Activated T-helper 1 cell treated with anti-CD3 and anti-CD28 coated beads, Interleukin-12 subunit alpha, Interleukin-12 subunit beta, Interleukin-2, Interleukin-4 antibody, amounts not matched to agents 30 ng/mL and 10 ng/mL and 1 ng/mL, durations not matched to agents 14 hours and 24 hours and 36 hours (primary cell): ENCODE results near the gene ODAD2. TPM values are rescaled to one million over a fixed set of nuclear protein-coding genes. Genes with fewer than 3 reads are reported as not detected.

ENCODE experiments used
- DNase-seq: peaks from one replicate; pipeline ENCODE4 v3.0.0; 2021; ENCODE audit warnings: low spot score
- H3K27ac Mint-ChIP-seq: one replicate; pipeline ENCODE4 v1.8.0; 2021; ENCODE audit warnings: mild to moderate bottlenecking, mixed read lengths
- H3K27me3 Mint-ChIP-seq: one replicate; pipeline ENCODE4 v1.8.0; 2022; ENCODE audit warnings: mild to moderate bottlenecking, moderate library complexity, mixed read lengths; ENCODE audit not compliant: insufficient read depth
- H3K36me3 Mint-ChIP-seq: one replicate; pipeline ENCODE4 v1.8.0; 2021; ENCODE audit warnings: low read depth, mixed read lengths
- H3K4me1 Mint-ChIP-seq: one replicate; pipeline ENCODE4 v1.8.0; 2021; ENCODE audit warnings: low read depth, mixed read lengths
- H3K4me3 Mint-ChIP-seq: one replicate; pipeline ENCODE4 v1.8.0; 2021; ENCODE audit warnings: mild to moderate bottlenecking, moderate library complexity, mixed read lengths
- H3K9me3 Mint-ChIP-seq: one replicate; pipeline ENCODE4 v1.8.0; 2021; ENCODE audit warnings: mixed read lengths
- intact Hi-C: fragments of 100-400 bp; cut with micrococcal nuclease; formaldehyde crosslinking; loops from one replicate; pipeline ENCODE4 v1.15.1; 2024
- total RNA-seq: library from RNA; stranded (reverse); gene quantifications from 2 replicates; pipeline ENCODE4 v1.2.3, GENCODE V29; 2022

ODAD2 gene
- total RNA-seq, 1 donor from 2014 or later = not detected

DNA sequence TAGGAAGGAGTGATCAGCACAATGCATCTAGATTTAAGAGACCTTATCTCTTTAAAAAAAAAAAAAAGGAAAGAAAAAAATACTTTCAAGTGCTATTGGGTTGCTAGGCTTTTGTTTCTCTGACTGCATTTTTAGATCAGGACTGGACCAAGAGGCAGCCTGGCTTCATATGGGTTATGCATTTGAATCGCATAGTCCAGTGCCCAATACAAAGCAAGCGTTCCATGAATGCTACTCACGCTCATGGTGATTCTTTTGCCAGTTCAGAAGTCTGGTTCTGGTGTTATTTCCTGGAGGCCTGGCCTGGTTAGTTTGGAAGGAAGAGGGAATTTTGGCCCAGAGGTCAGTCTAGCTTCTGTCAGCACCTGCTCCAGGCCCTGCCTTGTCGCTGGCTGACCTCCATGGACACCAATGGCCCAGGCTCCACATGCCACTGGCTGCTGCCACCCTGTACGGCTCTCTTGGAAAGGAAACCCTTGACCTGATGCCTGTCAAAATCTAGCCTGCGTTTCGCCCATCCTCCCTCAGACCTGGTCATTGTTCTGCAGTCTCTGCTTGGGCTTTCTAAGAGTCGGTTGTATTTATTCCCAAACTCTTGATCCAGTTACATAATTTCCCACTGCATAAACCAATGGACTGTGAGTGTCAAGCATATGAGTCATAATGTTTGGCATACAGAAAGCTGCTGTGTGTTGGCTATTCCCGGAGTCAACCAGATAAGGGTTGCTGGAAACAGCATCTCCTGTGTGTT is 178.9 kb downstream of the ODAD2 start:
- Mint-ChIP-seq H3K4me3 (no peak overlapping the region), H3K36me3 (no peaks in the 10 kb centered on the region), H3K27me3 (peaks cover 2% of the 10 kb centered on the region), H3K4me1 (no peaks in the 10 kb centered on the region), H3K27ac (no peak overlapping the region), H3K9me3 (no peaks in the 10 kb centered on the region)
- intact Hi-C loops = no loop called here
- no peak for DNase-seq

DNA sequence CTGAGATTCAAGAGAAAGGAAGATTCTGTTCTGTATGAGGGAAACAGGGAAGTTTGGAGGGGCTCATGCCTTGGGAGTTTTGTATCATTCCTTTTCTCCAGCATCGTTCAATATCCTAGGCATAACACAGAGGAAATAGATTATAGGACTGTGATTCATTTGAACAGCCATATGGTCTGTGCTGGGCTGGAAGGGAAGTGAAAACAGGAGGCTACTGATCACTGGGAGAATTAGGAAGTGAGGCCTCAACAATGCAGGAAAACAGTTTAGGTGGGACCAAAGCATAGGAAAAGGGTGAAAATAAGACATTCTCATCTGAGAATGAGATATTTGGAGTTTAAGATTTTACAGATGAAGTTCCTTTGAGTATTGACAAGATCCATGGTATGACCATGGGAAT is 182.6 kb downstream of the ODAD2 start:
- Mint-ChIP-seq H3K4me3 (no peak overlapping the region), H3K36me3 (no peaks in the 10 kb centered on the region), H3K4me1 (no peaks in the 10 kb centered on the region), H3K27me3 (peaks cover 2% of the 10 kb centered on the region), H3K27ac (no peak overlapping the region), H3K9me3 (no peaks in the 10 kb centered on the region)
- DNase-seq = no peak
- intact Hi-C loops = no loop called here

DNA sequence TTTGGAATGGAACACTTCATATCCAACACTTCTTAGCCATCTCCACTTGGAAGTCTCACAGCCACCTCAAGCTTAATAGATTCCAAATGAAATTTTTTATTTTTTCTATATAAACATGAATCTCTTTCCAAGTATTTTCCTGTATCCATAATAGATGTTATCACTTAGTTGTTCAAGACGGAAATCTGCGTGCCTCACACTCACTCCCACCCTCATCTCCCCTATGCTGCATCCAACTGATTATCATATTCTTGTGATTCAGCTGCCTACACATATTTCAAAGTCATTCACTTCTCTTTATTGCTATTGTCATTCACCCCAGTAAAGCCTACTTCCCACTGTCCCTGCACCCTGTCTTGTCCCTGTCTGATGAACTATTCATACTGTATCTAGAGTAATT is 183.0 kb downstream of the ODAD2 start:
- Mint-ChIP-seq H3K27me3 (peaks cover 2% of the 10 kb centered on the region), H3K4me1 (no peaks in the 10 kb centered on the region), H3K4me3 (no peak overlapping the region), H3K36me3 (no peaks in the 10 kb centered on the region), H3K9me3 (no peaks in the 10 kb centered on the region), H3K27ac (no peak overlapping the region)
- DNase-seq = no peak
- intact Hi-C loops = no loop called here

DNA sequence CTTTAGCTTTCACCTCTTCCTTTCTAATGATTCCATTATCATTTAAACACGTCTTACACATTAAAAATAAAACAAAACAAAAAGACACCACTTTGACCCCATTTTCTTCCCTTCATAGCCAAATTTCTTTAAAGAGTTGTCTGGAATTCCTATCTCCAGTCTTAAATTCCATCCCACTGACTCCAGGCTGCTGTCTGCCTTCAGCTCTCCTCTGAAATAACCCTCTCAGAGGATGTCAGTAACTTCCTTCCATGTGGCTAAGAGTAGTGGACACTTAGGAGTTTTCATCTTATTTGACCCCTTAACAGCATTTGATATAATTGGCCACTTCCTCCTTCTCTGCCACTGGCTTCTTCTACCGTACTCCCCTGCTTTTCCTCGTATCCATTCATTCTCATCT is 183.6 kb downstream of the ODAD2 start:
- no peak overlapping the region for H3K27ac Mint-ChIP-seq

DNA sequence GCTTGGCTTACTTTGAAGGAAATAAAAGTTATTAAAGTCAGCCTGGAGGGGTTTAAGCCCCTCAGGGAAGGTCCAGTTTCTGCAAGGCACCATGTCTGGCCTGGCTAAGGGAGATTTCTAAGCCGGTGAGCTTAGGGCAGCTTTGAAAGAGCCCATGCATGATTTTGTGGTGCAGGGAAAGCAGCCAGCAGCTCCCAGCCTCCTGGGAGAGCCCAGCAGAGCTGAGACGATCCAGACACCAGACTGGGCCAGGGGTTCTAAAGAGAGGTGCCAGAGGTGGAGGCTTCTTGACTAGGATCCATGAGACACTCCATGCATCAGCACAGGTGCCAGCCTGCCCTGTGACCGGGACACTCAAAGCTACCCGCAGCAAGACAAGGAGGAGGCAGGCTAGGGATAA is 193.7 kb downstream of the ODAD2 start:
- no peaks in the 10 kb centered on the region for H3K4me1 Mint-ChIP-seq
- peaks cover 2% of the 10 kb centered on the region for H3K27me3 Mint-ChIP-seq
- intact Hi-C loops = no loop called here
- no peak overlapping the region for H3K4me3 Mint-ChIP-seq
- H3K36me3 Mint-ChIP-seq = no peaks in the 10 kb centered on the region
- no peak overlapping the region for H3K27ac Mint-ChIP-seq
- no peaks in the 10 kb centered on the region for H3K9me3 Mint-ChIP-seq
- no peak for DNase-seq

More for the DNA sequence above, 183.6 kb downstream of the ODAD2 start:
- H3K27me3 Mint-ChIP-seq = peaks cover 4% of the 10 kb centered on the region
- H3K4me3 Mint-ChIP-seq = no peak overlapping the region
- H3K4me1 Mint-ChIP-seq = no peaks in the 10 kb centered on the region
- DNase-seq = no peak
- no peaks in the 10 kb centered on the region for H3K9me3 Mint-ChIP-seq
- intact Hi-C loops = no loop called here
- no peaks in the 10 kb centered on the region for H3K36me3 Mint-ChIP-seq

DNA sequence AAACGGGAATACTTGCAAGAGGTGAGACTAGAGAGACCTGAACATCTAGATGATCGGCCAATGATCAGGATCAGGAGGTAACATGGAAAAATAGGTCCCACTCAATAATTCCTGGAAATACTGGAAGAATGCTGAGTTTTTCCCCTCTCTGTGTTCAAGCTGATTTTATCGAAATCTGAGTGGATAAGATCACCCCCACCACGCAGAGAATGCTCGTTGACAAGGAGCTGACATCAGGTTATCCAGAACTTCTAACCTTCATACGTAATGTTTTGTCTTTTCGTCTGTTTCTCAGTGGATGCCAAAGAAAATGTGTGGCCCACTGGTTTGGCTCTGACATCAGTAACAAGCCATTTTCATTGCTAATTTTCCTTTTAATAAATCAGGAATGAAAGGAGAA is 194.7 kb downstream of the ODAD2 start:
- Mint-ChIP-seq H3K4me1 (no peaks in the 10 kb centered on the region), H3K27ac (no peak overlapping the region), H3K9me3 (no peaks in the 10 kb centered on the region), H3K27me3 (peaks cover 2% of the 10 kb centered on the region), H3K36me3 (no peaks in the 10 kb centered on the region), H3K4me3 (no peak overlapping the region)
- no peak for DNase-seq
- intact Hi-C loops = no loop called here

DNA sequence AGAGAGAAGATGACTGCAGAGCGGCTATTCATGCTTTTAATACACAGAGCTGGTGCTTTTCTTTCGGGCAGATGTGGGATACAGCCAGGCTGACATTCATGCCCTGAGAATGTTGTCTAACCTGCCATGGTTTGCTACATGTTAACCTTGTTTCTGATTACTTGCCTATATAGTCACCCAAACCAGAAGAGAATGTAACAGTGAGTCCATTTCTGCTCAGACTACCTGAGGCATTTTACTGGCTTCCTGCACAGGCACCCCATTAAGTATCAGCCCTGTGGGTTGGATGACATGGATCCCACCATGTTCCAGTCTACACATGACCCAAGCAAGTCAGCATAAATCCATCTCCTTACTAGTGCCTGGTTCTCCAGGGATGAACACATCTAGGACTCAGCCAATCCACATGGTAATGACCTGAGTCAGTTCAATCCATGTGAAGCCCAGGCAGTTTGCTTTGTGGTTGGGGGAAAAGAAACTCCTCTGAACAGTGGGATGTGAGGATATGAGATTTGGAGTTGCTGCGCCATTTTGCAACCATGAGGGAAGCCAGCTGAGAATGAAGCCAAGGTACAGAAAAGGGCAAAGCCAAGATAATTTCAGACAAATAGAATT is 197.6 kb downstream of the ODAD2 start:
- Mint-ChIP-seq H3K36me3 (no peaks in the 10 kb centered on the region), H3K4me1 (no peaks in the 10 kb centered on the region), H3K27me3 (peaks cover 3% of the 10 kb centered on the region), H3K27ac (no peak overlapping the region), H3K9me3 (no peaks in the 10 kb centered on the region), H3K4me3 (no peak overlapping the region)
- no peak for DNase-seq
- intact Hi-C loops = no loop called here

DNA sequence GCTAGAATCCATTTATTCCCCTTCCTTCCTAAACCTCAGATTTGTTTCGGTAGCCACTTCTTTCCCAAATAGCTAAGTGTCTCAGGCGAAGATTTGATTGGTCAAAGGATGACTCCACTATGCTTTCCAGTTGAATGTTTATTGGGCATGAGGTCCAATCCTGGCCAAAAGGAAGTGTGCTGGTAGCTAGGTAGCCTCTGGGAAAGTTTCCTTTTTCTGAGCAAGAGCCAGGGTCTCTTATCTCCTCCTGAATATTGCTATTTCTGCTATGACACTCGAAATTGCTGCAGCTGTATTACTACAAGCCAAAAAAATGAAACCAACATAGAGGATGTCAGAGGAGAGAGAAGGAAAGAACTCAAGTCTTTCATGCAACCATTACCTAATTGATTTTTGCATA is 199.8 kb downstream of the ODAD2 start:
- H3K9me3 Mint-ChIP-seq = no peaks in the 10 kb centered on the region
- H3K4me1 Mint-ChIP-seq = no peaks in the 10 kb centered on the region
- peaks cover 9% of the 10 kb centered on the region for H3K27me3 Mint-ChIP-seq
- no peak overlapping the region for H3K27ac Mint-ChIP-seq
- H3K4me3 Mint-ChIP-seq = no peak overlapping the region
- DNase-seq = no peak
- H3K36me3 Mint-ChIP-seq = no peaks in the 10 kb centered on the region
- intact Hi-C loops = no loop called here

DNA sequence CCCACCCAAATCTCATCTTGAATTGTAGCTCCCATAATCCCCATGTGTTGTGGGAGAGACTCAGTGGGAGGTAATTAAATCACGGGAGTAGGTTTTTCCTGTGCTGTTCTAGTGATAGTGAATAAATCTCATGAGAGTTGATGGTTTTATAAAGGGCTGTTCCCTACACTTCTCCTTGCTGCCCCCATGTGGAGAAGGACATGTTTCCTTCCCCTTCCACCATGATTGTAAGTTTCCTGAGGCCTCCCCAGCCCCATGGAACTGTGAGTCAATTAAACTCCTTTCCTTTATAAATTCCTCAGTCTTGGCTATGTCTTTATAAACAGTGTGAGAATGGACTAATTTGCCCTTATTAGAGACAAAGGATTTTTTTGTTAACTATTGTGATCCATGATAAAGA is 204.7 kb downstream of the ODAD2 start:
- no peak overlapping the region for H3K27ac Mint-ChIP-seq
- no peaks in the 10 kb centered on the region for H3K4me1 Mint-ChIP-seq
- H3K27me3 Mint-ChIP-seq = peaks cover 13% of the 10 kb centered on the region
- no peaks in the 10 kb centered on the region for H3K36me3 Mint-ChIP-seq
- H3K9me3 Mint-ChIP-seq = no peaks in the 10 kb centered on the region
- intact Hi-C loops = no loop called here
- H3K4me3 Mint-ChIP-seq = no peak overlapping the region
- DNase-seq = no peak

DNA sequence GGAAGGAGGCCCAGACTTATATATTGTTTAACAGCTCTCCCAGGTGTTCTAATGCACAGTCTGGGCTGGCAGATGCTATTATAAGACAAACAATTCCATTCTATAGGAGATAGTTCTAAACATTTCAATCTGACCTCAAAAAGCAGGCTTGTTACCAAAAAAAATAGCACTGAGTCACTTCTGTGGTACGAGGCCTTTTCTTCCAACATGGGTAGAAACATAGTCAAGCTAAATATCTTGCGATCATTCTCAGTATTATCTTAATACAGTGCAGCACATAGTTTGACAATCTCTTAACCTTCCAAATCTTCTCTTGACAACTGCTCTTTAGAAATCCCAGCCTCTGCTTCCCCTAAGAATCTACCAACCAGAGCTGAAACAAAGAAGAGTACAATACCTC is 206.7 kb downstream of the ODAD2 start:
- Mint-ChIP-seq H3K4me1 (no peaks in the 10 kb centered on the region), H3K27ac (no peak overlapping the region), H3K36me3 (no peaks in the 10 kb centered on the region), H3K9me3 (no peaks in the 10 kb centered on the region), H3K4me3 (no peak overlapping the region), H3K27me3 (peaks cover 13% of the 10 kb centered on the region)
- DNase-seq = no peak
- intact Hi-C loops = no loop called here

DNA sequence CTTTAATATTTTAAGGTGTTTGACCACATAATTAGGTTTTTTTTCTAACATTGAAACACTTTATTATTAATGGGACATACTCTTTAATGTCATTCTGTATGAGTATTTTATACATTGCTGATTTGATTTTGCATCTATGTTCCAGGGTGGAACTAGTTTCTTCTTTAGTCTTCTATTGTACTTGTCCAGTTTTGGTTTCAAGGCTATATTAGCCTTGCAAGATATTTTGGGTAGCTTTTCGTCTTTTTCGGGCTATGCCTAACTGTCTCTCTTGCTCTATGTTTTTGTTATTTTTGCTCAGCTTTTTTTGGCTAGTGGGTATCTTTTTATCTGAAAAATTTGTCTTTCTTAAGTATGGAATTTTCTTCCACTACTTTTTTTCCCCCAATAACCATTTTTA is 214.6 kb downstream of the ODAD2 start:
- H3K9me3 Mint-ChIP-seq = no peaks in the 10 kb centered on the region
- no peak overlapping the region for H3K27ac Mint-ChIP-seq
- intact Hi-C loops = no loop called here
- no peak overlapping the region for H3K4me3 Mint-ChIP-seq
- H3K36me3 Mint-ChIP-seq = no peaks in the 10 kb centered on the region
- no peak for DNase-seq
- peaks cover 5% of the 10 kb centered on the region for H3K27me3 Mint-ChIP-seq
- H3K4me1 Mint-ChIP-seq = no peaks in the 10 kb centered on the region

DNA sequence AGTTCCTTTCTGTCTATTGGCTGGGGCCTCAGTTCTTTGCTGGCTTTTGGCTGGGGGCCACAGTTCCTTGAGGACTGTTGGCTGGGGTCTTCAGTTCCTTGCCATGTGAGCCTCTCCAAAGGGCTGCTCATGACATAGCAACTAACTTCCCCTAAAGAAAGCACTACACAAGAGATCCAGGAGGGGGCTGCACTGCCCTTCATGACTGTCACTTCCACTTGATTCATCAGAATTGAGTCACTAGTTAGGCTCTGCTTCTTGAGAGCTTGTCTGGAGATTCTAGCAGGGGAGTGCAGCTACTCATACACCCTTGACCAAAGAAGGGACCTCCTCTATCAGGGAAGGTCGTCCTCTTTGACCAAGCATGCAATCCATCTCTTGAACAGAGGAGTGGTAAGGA is 215.2 kb downstream of the ODAD2 start:
- intact Hi-C loops = no loop called here
- Mint-ChIP-seq H3K4me3 (no peak overlapping the region), H3K27ac (no peak overlapping the region), H3K4me1 (no peaks in the 10 kb centered on the region), H3K27me3 (peaks cover 5% of the 10 kb centered on the region), H3K36me3 (no peaks in the 10 kb centered on the region), H3K9me3 (no peaks in the 10 kb centered on the region)
- DNase-seq = no peak

DNA sequence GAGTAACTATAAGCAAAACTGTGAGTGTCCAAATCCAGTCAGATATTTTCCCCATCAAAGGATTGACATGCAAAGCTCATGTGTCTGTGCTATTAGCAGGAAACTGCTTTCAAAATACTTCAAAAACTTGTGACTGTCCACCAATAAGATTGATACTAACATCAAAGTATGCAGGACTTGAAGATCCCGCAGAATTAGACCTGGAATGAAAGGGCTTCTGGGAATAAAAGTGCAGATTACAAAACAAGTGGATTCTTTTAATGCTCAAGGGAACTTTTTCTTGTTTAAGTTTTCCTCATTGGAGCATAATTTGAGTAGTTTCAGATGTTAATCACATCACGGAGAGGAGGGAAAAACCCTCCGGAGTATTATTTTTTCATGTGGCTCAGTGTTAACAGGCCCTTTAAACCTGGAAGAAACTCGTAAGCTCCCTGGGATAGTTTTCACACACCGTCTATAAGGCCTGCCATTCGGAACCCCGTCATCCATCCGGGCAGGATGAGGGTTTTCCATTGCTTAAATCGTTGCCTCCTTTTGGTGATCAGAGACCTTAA is 219.3 kb downstream of the ODAD2 start:
- peaks cover 18% of the 10 kb centered on the region for H3K27me3 Mint-ChIP-seq
- intact Hi-C loops = no loop called here
- no peak for DNase-seq

More for the DNA sequence above, 219.3 kb downstream of the ODAD2 start:
- Mint-ChIP-seq H3K4me3 (no peak overlapping the region), H3K27ac (no peak overlapping the region), H3K9me3 (no peaks in the 10 kb centered on the region), H3K36me3 (no peaks in the 10 kb centered on the region), H3K4me1 (no peaks in the 10 kb centered on the region)
